HG02588 (cell line): ENCODE measurements around the gene GON7.
"Not testable (repeated sequence)": the region's sequence is repeated elsewhere in the genome, so short reads cannot be mapped to it uniquely, and the experiment has no call there.

Experiments used
- ATAC-seq: cut with Tn5 transposase; IDR thresholded peaks from one replicate; pipeline ENCODE4 v1.9.1; 2021; ENCODE audit warnings: mild to moderate bottlenecking, moderate library complexity; ENCODE audit not compliant: unreplicated experiment

GON7 gene

DNA sequence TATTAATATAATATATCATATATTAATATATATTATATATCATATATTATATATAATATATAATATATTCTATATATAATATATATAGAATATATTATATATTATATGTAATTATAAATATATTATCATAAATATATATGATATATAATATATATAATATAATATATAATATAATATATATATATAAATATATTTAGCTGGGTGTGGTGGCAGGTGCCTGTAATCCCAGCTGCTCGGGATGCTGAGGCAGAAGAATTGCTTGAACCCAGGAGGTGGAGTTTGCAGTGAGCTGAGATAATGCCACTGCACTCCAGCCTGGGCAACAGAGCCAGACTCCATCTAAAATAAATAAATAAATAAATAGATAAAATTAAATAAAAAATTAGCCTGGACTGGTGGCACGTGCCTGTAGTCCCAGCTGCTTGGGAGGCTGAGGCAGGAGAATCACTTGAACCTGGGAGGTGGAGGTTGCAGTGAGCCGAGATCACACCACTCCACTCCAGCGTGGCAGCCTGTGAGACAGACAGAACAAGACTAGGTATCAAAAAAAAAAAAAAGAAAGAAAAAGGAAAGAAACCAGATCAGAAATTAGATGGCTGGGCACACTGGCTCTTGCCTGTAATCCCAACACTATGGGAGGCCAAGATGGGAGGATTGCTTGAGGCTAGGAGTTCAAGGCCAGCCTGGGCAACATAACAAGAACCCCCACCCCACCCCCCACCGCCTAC lies 47.1 kb downstream of the GON7 start:
- not testable (repeated sequence) for ATAC-seq

DNA sequence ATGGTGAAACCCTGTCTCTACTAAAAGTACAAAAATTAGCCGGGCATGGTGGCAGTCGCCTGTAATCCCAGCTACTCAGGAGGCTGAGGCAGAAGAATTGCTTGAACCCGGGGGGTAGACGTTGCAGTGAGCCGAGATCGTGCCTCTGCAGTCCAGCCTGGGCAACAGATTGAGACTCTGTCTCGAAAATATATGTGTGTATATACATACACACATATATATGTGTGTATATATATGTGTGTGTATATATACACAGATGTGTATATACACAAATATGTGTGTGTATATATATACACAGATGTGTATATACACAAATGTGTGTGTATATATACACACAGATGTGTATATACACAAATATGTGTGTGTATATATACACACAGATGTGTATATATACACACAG lies 48.5 kb downstream of the GON7 start:
- ATAC-seq: not testable (repeated sequence)

GRCh38 chr14:93156693-93157369 lies 50.0 kb downstream of the GON7 start:
- ATAC-seq: no peak

GRCh38 chr14:93155667-93156066 lies 51.2 kb downstream of the GON7 start:
- ATAC-seq: no peak

- no peak for ATAC-seq
Observed at GRCh38 chr14:93153121-93153520, 53.7 kb downstream of the GON7 start.
